H1 (cell line): Measurements from ENCODE around the gene S1PR2. TPM values are rescaled to one million over a fixed set of nuclear protein-coding genes. Genes with fewer than 3 reads are reported as not detected.

Experiments
- SP1 ChIP-seq: IDR thresholded peaks from 2 replicates; pipeline ENCODE4 v1.6.1; 2011; ENCODE audit warnings: low read depth, low read length
- ZNF274 ChIP-seq: IDR thresholded peaks from 2 replicates; pipeline ENCODE4 v1.7.0; 2012; ENCODE audit warnings: low read length, borderline replicate concordance; ENCODE audit errors: extremely low read depth
- polyA plus RNA-seq, 7 experiments: library from polyadenylated mRNA; depleted of rRNA in 3 of 7; stranded (reverse) in 5 of 7; unstranded in 2 of 7; fragments of >200 nt in 5 of 7; fragments of 200-250 nt in 2 of 7; gene quantifications; 1 replicate in 5 of 7; 2 replicates in 1 of 7; 4 replicates in 1 of 7; pipeline versions ENCODE4 v1.2.1 to v1.2.3, GENCODE V29; 2011 to 2013; ENCODE audit warnings: missing spikeins in 2 of 7, mixed read lengths in 2 of 7
- total RNA-seq: library from RNA; stranded (reverse); fragmentation: NEBNext Ultra II Directional; extraction: Animal tissue kit (Norgen Biotek cat#: 25700); gene quantifications from 2 replicates; pipeline ENCODE4 v1.2.1, GENCODE V29; 2021

S1PR2 gene
- total and polyA plus RNA-seq, 2 of the 8 experiments (the other 6 are each of a cell fraction or from before 2014, with no cell fraction given): 17.5 to 19.4 TPM

DNA sequence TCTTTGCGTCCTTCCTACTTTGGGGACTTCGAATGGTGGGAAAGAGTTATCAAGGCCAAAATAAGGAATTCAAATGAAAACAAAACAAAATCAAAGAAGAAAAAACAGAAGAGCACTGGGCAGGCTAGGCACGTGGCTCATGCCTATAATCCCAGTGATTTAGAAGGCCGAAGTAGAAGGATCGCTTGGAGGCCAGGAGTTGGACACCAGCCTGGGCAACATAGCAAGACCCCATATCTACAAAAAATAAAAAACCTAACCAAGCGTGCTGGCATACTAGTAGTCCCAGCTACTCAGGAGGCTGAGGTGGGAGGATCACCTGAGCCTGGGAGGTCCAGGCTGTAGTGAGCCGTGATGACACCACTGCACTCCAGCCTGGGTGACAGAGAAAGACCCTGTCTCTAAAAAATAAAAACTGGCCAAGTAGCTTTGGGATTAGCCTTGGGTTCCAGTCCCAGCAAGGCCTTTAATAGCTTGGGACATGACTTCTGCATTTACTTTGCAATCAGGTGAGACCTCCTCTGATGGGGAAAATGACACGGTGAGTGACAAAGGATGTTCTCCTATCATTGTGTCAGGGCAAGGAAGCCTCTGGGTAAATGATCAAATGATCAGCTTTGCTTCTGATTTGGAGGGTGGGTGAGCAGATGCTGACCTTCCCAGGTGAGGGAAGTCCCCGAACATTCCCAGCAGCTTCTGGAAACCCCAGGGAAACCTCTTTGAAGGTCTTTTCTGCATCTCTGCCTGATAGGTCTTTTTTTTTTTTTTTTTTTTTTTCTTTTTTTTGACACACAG, 46.9 kb upstream of the S1PR2 start (continued):
- no peak for TF ChIP-seq ZNF274
- TF ChIP-seq SP1: no peak
